Right renal cortex interstitium (tissue), 3 donors: ENCODE measurements around the gene OR6B3. TPM values are rescaled to one million over a fixed set of nuclear protein-coding genes. Genes with fewer than 3 reads are reported as not detected.

Experiments used
- polyA plus RNA-seq, 3 donors: library from polyadenylated mRNA; unstranded; fragments of 120-200 nt; gene quantifications; one replicate each; pipeline ENCODE4 v1.2.1, GENCODE V29; 2013; ENCODE audit not compliant: insufficient read length in 3 of 3

OR6B3 gene
- polyA plus RNA-seq, 3 donors, result not detected

Other genes with a start within 250 kb of the OR6B3 start
- gene NDUFA10, start 28.2 kb downstream of the OR6B3 start, polyA plus RNA-seq, result 100 to 1,000 TPM; 122 to 136 (median 130) TPM
- not detected for gene OR6B2, start 23.1 kb downstream of the OR6B3 start, polyA plus RNA-seq
- 10 to 100 TPM; 62.4 to 79.2 (median 78.8) TPM for gene COPS9, start 82.8 kb upstream of the OR6B3 start, polyA plus RNA-seq
- gene OTOS, start 87.1 kb upstream of the OR6B3 start, polyA plus RNA-seq, result under 1 TPM in 1 of 3 donors, not detected in 2; 0.33 TPM